RWPE2 (cell line): ENCODE measurements around the gene MAN1A2.

Experiments used
- ATAC-seq: fragments of 200-7000 bp; cut with Tn5 transposase; 3 replicates; pipeline ENCODE4 v1.9.1; 2021; ENCODE audit warnings: low read depth
- DNase-seq: peaks from one replicate; pipeline ENCODE4 v3.0.0-alpha.2; 2020; ENCODE audit warnings: low spot score
- H3K27ac ChIP-seq: fragments of 450-650 bp; 2 replicates; pipeline ENCODE4 v1.5.1; 2017; ENCODE audit warnings: mild to moderate bottlenecking; ENCODE audit not compliant: poor library complexity, severe bottlenecking
- H3K27me3 ChIP-seq: fragments of 250-450 bp; sonication (Bioruptor Pico); 2 replicates; pipeline ENCODE4 v1.5.1; 2021; ENCODE audit warnings: mild to moderate bottlenecking, moderate library complexity; ENCODE audit not compliant: insufficient read depth, poor library complexity, severe bottlenecking
- H3K36me3 ChIP-seq: fragments of 250-450 bp; sonication (Bioruptor Pico); 2 replicates; pipeline ENCODE4 v1.5.1; 2020; ENCODE audit warnings: low read depth, mild to moderate bottlenecking, moderate library complexity
- H3K4me1 ChIP-seq: fragments of 250-450 bp; sonication (Bioruptor Pico); 2 replicates; pipeline ENCODE4 v1.5.1; 2021; ENCODE audit warnings: mild to moderate bottlenecking, moderate library complexity; ENCODE audit not compliant: insufficient read depth, poor library complexity, severe bottlenecking
- H3K4me3 ChIP-seq: fragments of 250-450 bp; sonication (Bioruptor Pico); 2 replicates; pipeline ENCODE4 v1.5.1; 2021; ENCODE audit warnings: mild to moderate bottlenecking, moderate library complexity; ENCODE audit not compliant: severe bottlenecking
- H3K9me3 ChIP-seq: fragments of 250-450 bp; sonication (Bioruptor Pico); 2 replicates; pipeline ENCODE4 v1.5.1; 2021; ENCODE audit warnings: mild to moderate bottlenecking, moderate library complexity; ENCODE audit not compliant: severe bottlenecking
- TF ChIP-seq, protein P1 (sequence below): fragments of 450-650 bp; IDR thresholded peaks from one replicate; pipeline ENCODE4 v1.5.1; 2017; ENCODE audit warnings: mild to moderate bottlenecking, moderate library complexity; ENCODE audit not compliant: poor library complexity, severe bottlenecking

Gene MAN1A2

DNA sequence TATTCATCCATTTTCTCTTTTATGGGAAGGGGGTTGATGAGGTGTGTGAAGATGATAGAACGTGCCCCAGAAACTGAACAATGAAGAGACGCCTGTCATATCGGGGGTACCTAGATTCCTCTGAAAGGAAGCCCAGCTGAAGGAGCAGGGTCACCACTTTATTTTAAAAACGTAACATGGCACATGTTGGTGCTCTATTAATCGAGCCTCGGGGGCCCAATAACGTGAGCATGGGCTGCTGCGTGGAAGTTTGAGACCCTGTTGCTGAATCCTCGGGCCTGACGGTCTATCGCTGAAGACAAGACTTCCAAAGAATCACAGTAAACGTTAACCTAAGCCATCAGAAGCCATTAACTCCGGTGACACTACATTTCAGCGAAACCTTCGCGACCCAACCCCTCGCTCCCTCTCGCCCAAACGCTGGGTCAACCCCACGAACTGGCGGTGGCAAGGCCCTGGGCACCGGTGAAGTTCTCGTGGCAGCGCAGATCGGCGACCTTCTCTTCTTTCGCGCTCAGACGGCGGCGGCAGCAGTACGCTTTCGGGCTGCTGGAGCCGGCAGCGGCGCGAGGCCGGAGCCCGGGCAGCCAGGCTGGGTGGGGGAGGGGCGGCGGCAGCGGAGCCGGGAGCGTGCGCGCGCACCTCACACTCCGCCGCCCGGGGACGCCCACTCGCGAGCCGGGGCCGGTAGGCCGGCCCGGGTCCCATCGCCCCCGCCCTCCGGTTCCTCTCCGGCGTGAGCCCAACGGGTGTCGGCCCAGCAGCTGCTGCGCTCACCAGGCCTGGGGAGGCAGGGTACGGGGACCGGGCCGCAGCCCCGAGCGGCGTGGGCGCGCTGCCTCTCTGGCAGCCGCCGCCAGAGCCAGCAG is 838 bp upstream of the MAN1A2 start:
- peak; percentile 43 for ATAC-seq
- H3K9me3 ChIP-seq, result no peaks in the 10 kb centered on the region
- H3K4me3 ChIP-seq, result peak overlapping the region; percentile 92
- no peaks in the 10 kb centered on the region for H3K27me3 ChIP-seq
- TF ChIP-seq, protein P1, sequence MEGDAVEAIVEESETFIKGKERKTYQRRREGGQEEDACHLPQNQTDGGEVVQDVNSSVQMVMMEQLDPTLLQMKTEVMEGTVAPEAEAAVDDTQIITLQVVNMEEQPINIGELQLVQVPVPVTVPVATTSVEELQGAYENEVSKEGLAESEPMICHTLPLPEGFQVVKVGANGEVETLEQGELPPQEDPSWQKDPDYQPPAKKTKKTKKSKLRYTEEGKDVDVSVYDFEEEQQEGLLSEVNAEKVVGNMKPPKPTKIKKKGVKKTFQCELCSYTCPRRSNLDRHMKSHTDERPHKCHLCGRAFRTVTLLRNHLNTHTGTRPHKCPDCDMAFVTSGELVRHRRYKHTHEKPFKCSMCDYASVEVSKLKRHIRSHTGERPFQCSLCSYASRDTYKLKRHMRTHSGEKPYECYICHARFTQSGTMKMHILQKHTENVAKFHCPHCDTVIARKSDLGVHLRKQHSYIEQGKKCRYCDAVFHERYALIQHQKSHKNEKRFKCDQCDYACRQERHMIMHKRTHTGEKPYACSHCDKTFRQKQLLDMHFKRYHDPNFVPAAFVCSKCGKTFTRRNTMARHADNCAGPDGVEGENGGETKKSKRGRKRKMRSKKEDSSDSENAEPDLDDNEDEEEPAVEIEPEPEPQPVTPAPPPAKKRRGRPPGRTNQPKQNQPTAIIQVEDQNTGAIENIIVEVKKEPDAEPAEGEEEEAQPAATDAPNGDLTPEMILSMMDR, result no peak
- DNase-seq, result peak; percentile 59
- peak overlapping the region; percentile 78 for H3K27ac ChIP-seq
- H3K4me1 ChIP-seq, result peaks cover 26% of the 10 kb centered on the region
- H3K36me3 ChIP-seq, result no peaks in the 10 kb centered on the region

DNA sequence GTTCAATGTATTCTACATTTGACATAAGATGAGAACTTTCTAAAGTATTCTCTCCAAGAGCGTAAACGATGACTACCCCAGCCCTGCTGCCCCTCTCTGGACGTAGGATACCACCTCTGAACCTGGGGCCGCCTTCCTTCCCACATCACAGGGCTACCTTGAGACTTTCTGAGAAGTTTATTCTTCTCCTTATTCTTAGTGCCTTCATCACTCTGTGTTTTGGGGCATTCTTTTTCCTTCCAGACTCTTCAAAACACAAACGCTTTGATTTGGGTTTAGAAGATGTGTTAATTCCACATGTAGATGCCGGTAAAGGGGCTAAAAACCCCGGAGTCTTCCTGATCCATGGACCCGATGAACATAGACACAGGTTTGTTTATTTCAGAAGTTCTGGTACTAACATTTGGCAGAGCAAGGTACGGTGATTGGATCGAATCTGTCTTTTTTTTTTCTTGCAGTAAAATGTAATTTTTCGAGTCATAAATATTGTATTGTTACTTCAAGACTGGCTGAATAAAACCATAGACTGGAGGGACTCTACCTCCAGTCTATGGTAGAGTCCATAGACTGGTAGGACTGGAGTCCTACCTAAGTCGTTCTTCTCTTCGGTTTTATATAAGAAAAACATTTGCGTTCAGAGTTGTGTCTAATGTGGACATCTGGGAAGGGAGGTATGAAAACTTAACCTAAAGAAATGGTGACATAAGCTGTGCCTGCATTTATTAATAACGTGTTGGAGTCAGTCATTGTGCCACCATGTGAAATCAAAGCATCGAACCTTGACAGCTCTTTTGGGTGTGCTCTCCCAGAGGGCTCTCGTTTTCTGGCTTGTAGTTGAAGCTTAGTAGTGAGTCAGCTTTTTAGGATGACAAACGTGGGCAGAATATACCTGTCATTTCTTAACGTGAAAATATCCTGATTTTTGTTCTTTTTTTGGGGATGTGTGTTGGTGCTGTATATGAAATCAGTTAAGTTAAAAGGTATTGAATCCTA is 1.2 kb downstream of the MAN1A2 start:
- Histone ChIP-seq H3K4me1 (peaks cover 29% of the 10 kb centered on the region), H3K36me3 (no peaks in the 10 kb centered on the region), H3K4me3 (peak overlapping the region; percentile 92), H3K27me3 (no peaks in the 10 kb centered on the region), H3K27ac (peak overlapping the region; percentile 78), H3K9me3 (no peaks in the 10 kb centered on the region)
- peak; percentile 38 for ATAC-seq
- TF ChIP-seq, protein P1, result no peak
- DNase-seq, result no peak

DNA sequence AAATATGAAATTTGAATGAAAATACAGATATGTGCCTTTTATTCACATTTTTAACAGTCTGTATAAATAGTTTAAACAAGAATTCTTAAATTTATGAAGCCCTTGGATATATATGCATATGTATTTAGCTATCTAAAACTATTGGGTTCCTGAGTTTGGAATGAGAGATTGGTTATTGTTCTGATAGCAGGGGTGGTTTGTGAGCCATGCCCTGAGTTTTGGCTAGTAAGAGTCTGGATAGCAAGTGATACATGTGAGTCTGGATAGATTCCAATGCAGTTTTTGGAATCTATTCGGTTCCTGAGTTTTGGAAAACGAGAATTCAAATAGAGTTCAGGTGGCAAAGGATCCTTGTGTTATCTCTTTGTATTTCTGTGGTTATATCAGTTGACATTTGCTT is 2.8 kb downstream of the MAN1A2 start:
- ATAC-seq (no peak), DNase-seq (no peak)
- Histone ChIP-seq H3K4me3 (peak overlapping the region; percentile 92), H3K27ac (no peak overlapping the region), H3K36me3 (no peaks in the 10 kb centered on the region), H3K4me1 (peaks cover 29% of the 10 kb centered on the region), H3K27me3 (no peaks in the 10 kb centered on the region), H3K9me3 (no peaks in the 10 kb centered on the region)
- TF ChIP-seq, protein P1, result no peak

DNA sequence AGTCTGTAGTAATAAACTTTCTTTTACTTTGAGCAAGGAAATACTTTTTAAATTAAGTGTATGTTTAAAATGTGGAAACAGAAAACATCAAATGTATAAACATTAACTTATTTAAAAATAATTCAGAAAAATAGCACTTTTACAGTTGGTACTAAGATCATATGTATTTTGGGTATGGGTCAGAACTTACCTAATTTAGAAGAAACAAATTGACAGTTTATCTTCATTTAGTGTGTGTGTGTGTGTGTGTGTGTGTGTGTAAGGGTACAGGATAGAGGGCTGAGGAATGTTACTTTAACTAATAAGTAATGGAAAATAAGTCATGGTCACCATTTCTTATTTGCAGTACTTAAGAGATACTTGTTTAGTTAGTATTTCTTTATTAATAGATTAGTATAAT is 3.3 kb downstream of the MAN1A2 start:
- H3K4me3 ChIP-seq, result peak overlapping the region; percentile 92
- H3K36me3 ChIP-seq, result no peaks in the 10 kb centered on the region
- no peaks in the 10 kb centered on the region for H3K27me3 ChIP-seq
- ATAC-seq, result no peak
- peaks cover 28% of the 10 kb centered on the region for H3K4me1 ChIP-seq
- TF ChIP-seq, protein P1, result no peak
- no peaks in the 10 kb centered on the region for H3K9me3 ChIP-seq
- H3K27ac ChIP-seq, result no peak overlapping the region
- no peak for DNase-seq
